Measurements from ENCODE around the gene VARS1.
"Not testable (repeated sequence)": the region's sequence is repeated elsewhere in the genome, so short reads cannot be mapped to it uniquely, and the experiment has no call there.

The VARS1 gene

GRCh38 chr6:31821301-31822035 lies 25.9 kb upstream of the VARS1 start:
- DNase-seq = no peak

GRCh38 chr6:31820399-31820798 lies 24.8 kb upstream of the VARS1 start:
- not testable (repeated sequence) for DNase-seq

- DNase-seq = no peak
Measured at GRCh38 chr6:31819871-31820299, 24.3 kb upstream of the VARS1 start.

GRCh38 chr6:31817929-31818511 lies 22.5 kb upstream of the VARS1 start:
- not testable (repeated sequence) for DNase-seq

GRCh38 chr6:31817133-31817928 lies 21.8 kb upstream of the VARS1 start:
- not testable (repeated sequence) for DNase-seq

GRCh38 chr6:31815025-31815838 lies 19.7 kb upstream of the VARS1 start, which contains the start of the genes HSPA1A and HSPA1L:
Gene HSPA1A (plus strand): TSS chr6:31815543. CDS start chr6:31815757, 214 bp downstream.
Gene HSPA1L (minus strand): TSS chr6:31815283. CDS start chr6:31811972, 3,311 bp downstream.
- peak; percentile 33 for DNase-seq

GRCh38 chr6:31814677-31815024 lies 19.1 kb upstream of the VARS1 start:
- peak; percentile 62 for DNase-seq

- DNase-seq = no peak
Measured at GRCh38 chr6:31813465-31813849, 17.9 kb upstream of the VARS1 start.

- no peak for DNase-seq
Measured at GRCh38 chr6:31811645-31812044, 16.1 kb upstream of the VARS1 start.

GRCh38 chr6:31808599-31808998 lies 13.0 kb upstream of the VARS1 start:
- not testable (repeated sequence) for DNase-seq

- DNase-seq = peak; percentile 96
Measured at GRCh38 chr6:31806470-31807272, 11.1 kb upstream of the VARS1 start, which contains the start of gene LSM2. Gene LSM2 (minus strand): TSS chr6:31806966. CDS start chr6:31806757, 209 bp downstream.

GRCh38 chr6:31805939-31806469 lies 10.5 kb upstream of the VARS1 start:
- no peak for DNase-seq

- not testable (repeated sequence) for DNase-seq
Measured at GRCh38 chr6:31801031-31801927, 5.7 kb upstream of the VARS1 start.

GRCh38 chr6:31799781-31800180 lies 4.2 kb upstream of the VARS1 start:
- no peak for DNase-seq

GRCh38 chr6:31797588-31797987 lies 2.0 kb upstream of the VARS1 start:
- DNase-seq = peak; percentile 24

GRCh38 chr6:31796993-31797385 lies 1.4 kb upstream of the VARS1 start:
- no peak for DNase-seq

GRCh38 chr6:31794866-31795615 lies 511 bp downstream of the VARS1 start:
- DNase-seq = no peak

GRCh38 chr6:31794294-31794865 lies 1.2 kb downstream of the VARS1 start:
- no peak for DNase-seq

- not testable (repeated sequence) for DNase-seq
Measured at GRCh38 chr6:31793927-31794245, 1.7 kb downstream of the VARS1 start.
